Mucosa of descending colon (tissue), 3 donors: ENCODE data around the gene CCL18. TPM values are rescaled to one million over a fixed set of nuclear protein-coding genes. Genes with fewer than 3 reads are reported as not detected.

Experiments
- ATAC-seq: fragments of 200-7000 bp; cut with Tn5 transposase; one replicate; pipeline ENCODE4 v1.9.1; 2020; ENCODE audit warnings: mild to moderate bottlenecking, moderate library complexity
- DNase-seq, 3 donors: peaks; one replicate each; pipeline ENCODE4 v3.0.0-alpha.2; 2020
- H3K36me3 ChIP-seq: fragments of 200-600 bp; one replicate; pipeline ENCODE4 v1.8.0; 2021; ENCODE audit warnings: low read depth, mild to moderate bottlenecking
- H3K4me1 ChIP-seq: fragments of 200-600 bp; one replicate; pipeline ENCODE4 v1.8.0; 2021; ENCODE audit warnings: low read depth, mild to moderate bottlenecking
- H3K4me3 ChIP-seq: fragments of 200-600 bp; one replicate; pipeline ENCODE4 v1.8.0; 2021; ENCODE audit warnings: mild to moderate bottlenecking
- H3K9me3 ChIP-seq: fragments of 200-600 bp; one replicate; pipeline ENCODE4 v1.8.0; 2021; ENCODE audit warnings: mild to moderate bottlenecking
- CTCF ChIP-seq: fragments of 200-600 bp; IDR thresholded peaks from one replicate; pipeline ENCODE4 v1.8.0; 2022; ENCODE audit warnings: antibody characterized with exemption, mild to moderate bottlenecking
- intact Hi-C, 2 donors: fragments of 100-400 bp; cut with DNase I in 1 of 2; cut with micrococcal nuclease in 1 of 2; formaldehyde crosslinking; loops; one replicate each; pipeline versions ENCODE4 v1.11.0 to v1.11.1; 2022; cut with DNase I, micrococcal nuclease
- total RNA-seq, 3 donors: library from RNA; stranded (reverse); fragmentation: NEBNext Ultra II Directional in 2 of 3; extraction: Animal tissue kit (Norgen Biotek cat#: 25700) in 2 of 3; gene quantifications; one replicate each; pipeline versions ENCODE4 v1.2.1 to v1.2.4, GENCODE V29; 2021 to 2023
- donor health status: DM: no; HTN: no; CAD: no; lungs with moderate emphysema.
- donor health status: DM: no; HTN: no; CAD: no.
- donor health status: DM: no; HTN: yes; CAD: no.

The CCL18 gene
- total RNA-seq, 3 donors from 2014 or later = 1.0 to 7.3 (median 2.3) TPM

DNA sequence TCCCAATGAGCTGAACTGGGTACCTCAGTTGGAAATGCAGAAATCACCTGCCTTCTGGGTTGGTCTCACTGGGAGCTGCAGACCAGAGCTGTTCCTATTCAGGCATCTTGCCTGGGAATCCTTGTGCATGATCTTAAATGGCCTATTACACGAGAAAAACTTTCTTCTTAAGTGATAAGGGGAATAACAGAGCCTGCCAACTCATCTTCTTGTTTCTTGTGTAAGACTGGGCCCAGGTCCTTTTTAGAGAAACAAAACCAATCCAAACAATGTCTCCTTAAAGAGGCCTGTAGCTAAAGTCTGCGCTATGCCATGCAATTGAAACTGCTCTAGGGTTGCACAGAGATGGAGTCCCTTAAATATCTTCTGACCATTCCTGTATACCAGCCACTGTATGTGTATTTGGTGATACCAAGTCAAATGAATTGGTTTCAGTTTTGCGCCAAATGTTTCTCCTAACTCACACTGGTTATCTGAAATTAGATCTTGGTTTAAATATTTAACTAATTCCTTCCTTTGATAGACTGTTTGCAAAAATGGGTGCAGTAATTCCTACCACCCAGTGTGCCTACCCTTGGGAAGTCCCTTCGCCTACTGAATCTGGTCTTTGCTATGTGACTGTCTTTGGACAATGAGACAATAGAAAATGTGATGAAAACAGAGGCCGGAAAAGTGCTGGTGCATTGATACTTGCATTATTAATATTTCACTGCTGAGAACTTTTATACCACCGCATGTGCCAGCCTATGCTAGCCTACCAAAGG, 39.8 kb upstream of the CCL18 start:
- Histone ChIP-seq H3K9me3 (no peaks in the 10 kb centered on the region), H3K4me3 (no peak overlapping the region), H3K36me3 (no peaks in the 10 kb centered on the region), H3K4me1 (no peaks in the 10 kb centered on the region)
- intact Hi-C loops = no loop called here
- DNase-seq = no peak
- no peak for TF ChIP-seq CTCF
- ATAC-seq = no peak

DNA sequence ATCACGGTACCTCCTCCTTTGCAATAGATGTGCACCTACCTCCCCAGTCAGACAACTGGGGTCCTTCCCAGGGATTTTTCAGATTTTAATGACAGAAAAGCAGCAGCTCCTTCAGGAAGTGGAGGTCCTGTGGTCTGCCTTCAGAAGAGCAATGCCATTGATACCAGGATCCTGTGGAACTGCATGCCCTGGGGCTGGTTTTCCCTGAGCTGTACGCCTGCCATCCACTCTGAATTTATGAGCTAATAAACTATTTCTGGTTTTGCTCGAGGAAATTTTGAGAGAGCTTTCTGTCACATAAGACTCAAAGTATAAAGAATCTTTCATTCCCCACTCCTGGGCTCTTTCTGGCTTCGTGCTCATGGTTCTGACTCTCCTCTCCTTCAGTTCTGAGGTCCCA, 36.3 kb upstream of the CCL18 start:
- no peak overlapping the region for H3K4me3 ChIP-seq
- H3K36me3 ChIP-seq = no peaks in the 10 kb centered on the region
- no peaks in the 10 kb centered on the region for H3K9me3 ChIP-seq
- ATAC-seq (no peak), DNase-seq (no peak)
- TF ChIP-seq CTCF = no peak
- intact Hi-C loops = no loop called here
- H3K4me1 ChIP-seq = peaks cover 18% of the 10 kb centered on the region

GRCh38 chr17:36030956-36031355, 33.1 kb upstream of the CCL18 start:
- H3K4me1 ChIP-seq = peaks cover 22% of the 10 kb centered on the region
- no peak overlapping the region for H3K4me3 ChIP-seq
- no peaks in the 10 kb centered on the region for H3K9me3 ChIP-seq
- ATAC-seq (peak; percentile 84), DNase-seq (peak in 1 of 3 donors; percentile 34)
- intact Hi-C loops = no loop called here
- no peaks in the 10 kb centered on the region for H3K36me3 ChIP-seq
- no peak for TF ChIP-seq CTCF

DNA sequence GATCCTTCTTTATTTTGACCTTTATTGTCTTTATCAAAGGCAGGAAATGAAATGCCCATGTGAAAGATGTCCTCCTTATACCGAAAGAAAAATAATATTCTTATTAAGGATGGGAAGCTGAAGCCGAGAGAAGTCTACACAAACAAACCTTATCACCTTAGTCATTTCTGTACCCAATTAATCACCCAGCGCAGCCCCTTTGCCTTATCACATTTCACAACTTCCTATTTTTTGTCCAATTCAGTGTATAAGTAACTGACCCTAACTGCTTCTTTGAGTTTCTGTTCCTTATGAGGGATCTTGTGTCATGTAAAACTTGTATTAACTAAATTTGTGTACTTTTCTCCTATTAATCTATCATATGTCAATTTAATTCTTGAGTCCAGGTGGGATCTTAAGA, 29.9 kb upstream of the CCL18 start:
- Histone ChIP-seq H3K4me3 (no peak overlapping the region), H3K36me3 (no peaks in the 10 kb centered on the region), H3K9me3 (no peaks in the 10 kb centered on the region), H3K4me1 (peaks cover 23% of the 10 kb centered on the region)
- ATAC-seq = no peak
- no peak for DNase-seq
- intact Hi-C loops = no loop called here
- TF ChIP-seq CTCF = no peak

DNA sequence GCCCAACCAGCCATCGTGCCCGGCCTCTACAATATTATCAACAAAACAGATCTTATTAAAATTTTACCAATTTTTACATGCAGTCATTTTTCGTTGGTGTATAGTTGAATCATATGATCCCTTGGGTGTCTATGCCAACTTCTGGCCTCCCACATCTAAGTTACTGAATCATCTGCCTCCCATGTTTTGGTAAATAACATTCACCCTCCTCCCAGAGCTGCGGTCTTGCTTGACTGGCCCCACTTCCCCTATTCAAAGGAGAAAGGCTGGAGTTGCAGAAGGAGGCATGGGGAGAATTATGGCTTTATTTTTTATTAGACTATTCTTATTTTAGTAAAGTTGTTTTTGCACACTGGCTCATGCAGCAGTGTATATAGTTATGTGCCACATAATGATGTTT, 27.8 kb upstream of the CCL18 start:
- no peak overlapping the region for H3K4me3 ChIP-seq
- no peaks in the 10 kb centered on the region for H3K9me3 ChIP-seq
- intact Hi-C loops = no loop called here
- peaks cover 11% of the 10 kb centered on the region for H3K4me1 ChIP-seq
- no peak for TF ChIP-seq CTCF
- no peak for ATAC-seq
- no peak for DNase-seq
- no peaks in the 10 kb centered on the region for H3K36me3 ChIP-seq

DNA sequence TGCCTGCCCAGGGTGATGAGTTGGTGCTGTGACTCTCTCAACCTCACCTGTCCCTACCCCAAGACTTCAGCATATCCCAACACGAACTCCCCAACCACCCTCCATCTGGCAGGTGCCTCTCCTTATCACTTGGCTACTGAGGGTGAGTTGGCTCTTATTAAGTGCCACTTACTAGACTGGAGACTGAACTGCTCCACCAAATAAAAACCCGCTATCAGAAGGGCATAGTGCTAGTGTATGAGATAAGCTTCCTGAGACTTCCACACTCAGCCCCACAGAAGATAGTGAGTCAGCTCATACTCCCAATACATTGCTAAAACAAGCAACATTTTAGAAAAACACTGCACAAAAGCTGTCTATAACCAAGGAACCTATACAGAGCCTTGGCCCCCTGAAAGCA, 16.0 kb upstream of the CCL18 start:
- intact Hi-C loops = no loop called here

More for the DNA sequence above, 16.0 kb upstream of the CCL18 start:
- no peak for TF ChIP-seq CTCF
- peaks cover 16% of the 10 kb centered on the region for H3K9me3 ChIP-seq
- DNase-seq = no peak
- no peaks in the 10 kb centered on the region for H3K36me3 ChIP-seq
- no peak for ATAC-seq
- H3K4me3 ChIP-seq = no peak overlapping the region
- H3K4me1 ChIP-seq = no peaks in the 10 kb centered on the region
